ENCODE data around the gene LRTM2.

DNA sequence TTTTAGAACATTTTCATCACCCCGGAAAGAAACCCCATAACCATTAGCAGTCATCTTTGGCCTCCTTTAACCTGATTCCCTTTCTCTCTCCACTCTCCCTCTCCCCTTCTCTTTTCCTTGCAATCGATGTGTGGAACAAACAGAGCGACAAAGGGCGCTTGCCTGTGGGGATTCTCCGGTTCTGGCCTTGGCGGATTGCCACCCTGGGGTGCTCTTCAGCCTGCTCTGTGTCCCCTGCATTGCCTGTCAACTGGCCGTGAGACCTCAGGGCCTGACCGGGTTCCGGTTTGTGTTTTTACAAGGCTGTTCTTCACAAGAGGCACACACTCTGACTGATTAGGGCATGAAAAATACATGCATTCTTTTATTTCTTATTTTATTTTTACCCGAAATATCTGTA, 27.8 kb downstream of the LRTM2 start:
- TF ChIP-seq, protein P1, sequence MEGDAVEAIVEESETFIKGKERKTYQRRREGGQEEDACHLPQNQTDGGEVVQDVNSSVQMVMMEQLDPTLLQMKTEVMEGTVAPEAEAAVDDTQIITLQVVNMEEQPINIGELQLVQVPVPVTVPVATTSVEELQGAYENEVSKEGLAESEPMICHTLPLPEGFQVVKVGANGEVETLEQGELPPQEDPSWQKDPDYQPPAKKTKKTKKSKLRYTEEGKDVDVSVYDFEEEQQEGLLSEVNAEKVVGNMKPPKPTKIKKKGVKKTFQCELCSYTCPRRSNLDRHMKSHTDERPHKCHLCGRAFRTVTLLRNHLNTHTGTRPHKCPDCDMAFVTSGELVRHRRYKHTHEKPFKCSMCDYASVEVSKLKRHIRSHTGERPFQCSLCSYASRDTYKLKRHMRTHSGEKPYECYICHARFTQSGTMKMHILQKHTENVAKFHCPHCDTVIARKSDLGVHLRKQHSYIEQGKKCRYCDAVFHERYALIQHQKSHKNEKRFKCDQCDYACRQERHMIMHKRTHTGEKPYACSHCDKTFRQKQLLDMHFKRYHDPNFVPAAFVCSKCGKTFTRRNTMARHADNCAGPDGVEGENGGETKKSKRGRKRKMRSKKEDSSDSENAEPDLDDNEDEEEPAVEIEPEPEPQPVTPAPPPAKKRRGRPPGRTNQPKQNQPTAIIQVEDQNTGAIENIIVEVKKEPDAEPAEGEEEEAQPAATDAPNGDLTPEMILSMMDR (IDR thresholded peaks at IDR 0.05), result no peak
- no peak for TF ChIP-seq POLR2A (IDR thresholded peaks at IDR 0.05)
